G401 (cell line): ENCODE data around the gene INTS1. TPM values are rescaled to one million over a fixed set of nuclear protein-coding genes. Genes with fewer than 3 reads are reported as not detected.
"Not testable (repeated sequence)": the region's sequence is repeated elsewhere in the genome, so short reads cannot be mapped to it uniquely, and the experiment has no call there.

Source experiments
- DNase-seq: peaks from one replicate; pipeline ENCODE4 v3.0.0-alpha.2; 2015; ENCODE audit warnings: low spot score
- in situ Hi-C: cut with HindIII; loops from 2 replicates; pipeline ENCODE4 v1.10.0; 2016; ENCODE audit warnings: low sequenced_read_pairs, mixed read lengths
- total RNA-seq: library from RNA; depleted of rRNA; stranded (reverse); fragments of >200 nt; shearing (Covaris generic); gene quantifications from 2 replicates; pipeline ENCODE4 v1.2.3, GENCODE V29; 2014

The INTS1 gene
- total RNA-seq, 1 experiment from 2014 or later: 104 TPM

GRCh38 chr7:1532456-1533254 lies 28.5 kb upstream of the INTS1 start:
- DNase-seq: peak; percentile 24
- in situ Hi-C loops: no loop called here

- in situ Hi-C loops: no loop called here
- DNase-seq: no peak
These were observed 27.8 kb upstream of the INTS1 start for GRCh38 chr7:1531979-1532455.

GRCh38 chr7:1531263-1531978 lies 27.2 kb upstream of the INTS1 start:
- in situ Hi-C loops: no loop called here
- DNase-seq: peak; percentile 33

- no peak for DNase-seq
- in situ Hi-C loops: no loop called here
These were observed 26.7 kb upstream of the INTS1 start for GRCh38 chr7:1530946-1531262.

- no peak for DNase-seq
- in situ Hi-C loops: no loop called here
These were observed 25.4 kb upstream of the INTS1 start for GRCh38 chr7:1529383-1530116.

GRCh38 chr7:1526271-1526754 lies 22.1 kb upstream of the INTS1 start:
- no peak for DNase-seq
- in situ Hi-C loops: no loop called here

- DNase-seq: no peak
- in situ Hi-C loops: no loop called here
These were observed 21.2 kb upstream of the INTS1 start for GRCh38 chr7:1525409-1525808.

- in situ Hi-C loops: no loop called here
- DNase-seq: no peak
These were observed 19.7 kb upstream of the INTS1 start for GRCh38 chr7:1523844-1524243.

- in situ Hi-C loops: no loop called here
- DNase-seq: no peak
These were observed 19.0 kb upstream of the INTS1 start for GRCh38 chr7:1523208-1523607.

GRCh38 chr7:1521456-1521855 lies 17.3 kb upstream of the INTS1 start:
- in situ Hi-C loops: no loop called here

GRCh38 chr7:1520539-1521234 lies 16.5 kb upstream of the INTS1 start:
- DNase-seq: no peak
- in situ Hi-C loops: no loop called here

More at GRCh38 chr7:1521456-1521855, 17.3 kb upstream of the INTS1 start:
- DNase-seq: no peak

GRCh38 chr7:1519322-1519922 lies 15.2 kb upstream of the INTS1 start:
- DNase-seq, in situ Hi-C loops: not testable (repeated sequence)

- in situ Hi-C loops: no loop called here
- no peak for DNase-seq
These were observed 12.5 kb upstream of the INTS1 start for GRCh38 chr7:1516586-1517251.

GRCh38 chr7:1515509-1515967 lies 11.3 kb upstream of the INTS1 start:
- in situ Hi-C loops, DNase-seq: not testable (repeated sequence)

- in situ Hi-C loops: no loop called here
- DNase-seq: no peak
These were observed 10.8 kb upstream of the INTS1 start for GRCh38 chr7:1514995-1515401.

- DNase-seq: no peak
- in situ Hi-C loops: no loop called here
These were observed 10.2 kb upstream of the INTS1 start for GRCh38 chr7:1514407-1514806.

- DNase-seq: no peak
- in situ Hi-C loops: no loop called here
These were observed 9.5 kb upstream of the INTS1 start for GRCh38 chr7:1513657-1514095.
